Measurements from ENCODE around the gene MCFD2. TPM values are rescaled to one million over a fixed set of nuclear protein-coding genes. Genes with fewer than 3 reads are reported as not detected.

MCFD2 gene
- polyA plus RNA-seq, 1 of the 3 experiments (the other 2 are of a cell fraction): 88.2 TPM

GRCh38 chr2:46937471-46937901 is 21.9 kb upstream of the MCFD2 start:
- Histone ChIP-seq H3K27me3 (ENCODE audit: insufficient read depth) (no peaks in the 10 kb centered on the region), H3K27ac (ENCODE audit: low read depth in 2 of 2, low read length in 1 of 2) (no peak overlapping the region), H3K4me3 (ENCODE audit: low read depth in 2 of 2, low read length in 1 of 2) (no peak overlapping the region), H3K9ac (no peak overlapping the region), H4K20me1 (ENCODE audit: insufficient read depth) (no peaks in the 10 kb centered on the region), H3K4me1 (ENCODE audit: control insufficient read depth in 1 of 2, insufficient read depth in 2 of 2, low read depth in 1 of 2, low read length in 1 of 2) (peaks cover 10% of the 10 kb centered on the region in 2 experiments; a peak in 2 of 4 replicates), H3K79me2 (ENCODE audit: insufficient read depth) (peaks cover 12% of the 10 kb centered on the region), H3K4me2 (no peak overlapping the region), H3K36me3 (replicated peaks in 1 of 2; ENCODE audit: control insufficient read depth in 1 of 2, insufficient read depth in 2 of 2, low read length in 1 of 2) (no peaks in the 10 kb centered on the region), H3K9me3 (no peaks in the 10 kb centered on the region), H3K9me2 (no peaks in the 10 kb centered on the region), H2AFZ (ENCODE audit: low read depth) (no peak overlapping the region), H3F3A (replicated peaks; ENCODE audit: insufficient read depth) (peaks cover 14% of the 10 kb centered on the region)
- WGBS (ENCODE audit: low lambda C conversion rate): 88% methylated on average over 4 of the region's 4 CpGs
- ChIA-PET CTCF (interaction anchor here (0.6 to 5.2 kb wide), 15 partner anchors 9 to 1725 kb away, joined by 3 to 45 read pairs (median 3); no protein-coding TSS in a partner anchor), POLR2A (no interaction called here)
- no peak for DNase-seq
- TF ChIP-seq PBX3 (IDR thresholded peaks at IDR 0.05) (no peak), USF2 (IDR thresholded peaks at IDR 0.05; ENCODE audit: borderline replicate concordance, low read depth, low read length) (no peak), IRF3 (IDR thresholded peaks at IDR 0.05; ENCODE audit: low read depth, low read length) (no peak), CTCF (IDR thresholded peaks at IDR 0.05) (peak; percentile 62), RAD21 (IDR thresholded peaks at IDR 0.05; ENCODE audit: low read length) (peak; percentile 36; the same call in 1 of the 2 replicates), USF1 (IDR thresholded peaks at IDR 0.05; ENCODE audit: borderline replicate concordance, low read depth) (no peak)

GRCh38 chr2:46936566-46936965 is 21.0 kb upstream of the MCFD2 start:
- H3K79me2 ChIP-seq (ENCODE audit: insufficient read depth): peaks cover 2% of the 10 kb centered on the region; the same call in 1 of the 2 replicates
- ChIA-PET POLR2A (interaction anchor here (1.0 kb wide), 1 partner anchor 20 kb away, joined by 3 read pairs; no protein-coding TSS in a partner anchor), CTCF (interaction anchor here (0.6 to 5.2 kb wide), 15 partner anchors 9 to 1726 kb away, joined by 3 to 45 read pairs (median 3); no protein-coding TSS in a partner anchor)
- H4K20me1 ChIP-seq (ENCODE audit: insufficient read depth): no peaks in the 10 kb centered on the region
- no peak overlapping the region for H3K4me3 ChIP-seq (ENCODE audit: low read depth in 2 of 2, low read length in 1 of 2)
- no peak for DNase-seq
- peaks cover 14% of the 10 kb centered on the region for H3F3A ChIP-seq (replicated peaks; ENCODE audit: insufficient read depth)
- no peak for TF ChIP-seq RXRA (IDR thresholded peaks at IDR 0.05; ENCODE audit: borderline replicate concordance, low read depth)
- TF ChIP-seq EZH2phosphoT487 (IDR thresholded peaks at IDR 0.05; ENCODE audit: borderline replicate concordance, low read depth): no peak
- no peak for TF ChIP-seq TAF1 (IDR thresholded peaks at IDR 0.05; ENCODE audit: borderline replicate concordance, low read depth, low read length)
- no peak for TF ChIP-seq EP300 (IDR thresholded peaks at IDR 0.05; ENCODE audit: borderline replicate concordance in 1 of 2, low read depth in 1 of 2, low read length in 1 of 2)
- TF ChIP-seq RFX5 (IDR thresholded peaks at IDR 0.05; ENCODE audit: low read length): no peak
- TF ChIP-seq SIN3A (IDR thresholded peaks at IDR 0.05; ENCODE audit: borderline replicate concordance, low read depth, low read length): no peak
- H2AFZ ChIP-seq (ENCODE audit: low read depth): no peak overlapping the region
- WGBS (ENCODE audit: low lambda C conversion rate): 95% methylated on average over 5 of the region's 5 CpGs
- H3K4me2 ChIP-seq: no peak overlapping the region
- no peaks in the 10 kb centered on the region for H3K9me3 ChIP-seq
- H3K4me1 ChIP-seq (ENCODE audit: control insufficient read depth in 1 of 2, insufficient read depth in 2 of 2, low read depth in 1 of 2, low read length in 1 of 2): peaks cover 5 to 7% of the 10 kb centered on the region in 2 experiments; a peak in 2 of 4 replicates
- H3K36me3 ChIP-seq (replicated peaks in 1 of 2; ENCODE audit: control insufficient read depth in 1 of 2, insufficient read depth in 2 of 2, low read length in 1 of 2): no peaks in the 10 kb centered on the region
- H3K27me3 ChIP-seq (ENCODE audit: insufficient read depth): no peaks in the 10 kb centered on the region
- H3K27ac ChIP-seq (ENCODE audit: low read depth in 2 of 2, low read length in 1 of 2): no peak overlapping the region
- H3K9me2 ChIP-seq: no peaks in the 10 kb centered on the region
- H3K9ac ChIP-seq: no peak overlapping the region

Measured in SK-N-SH (cell line).